NCI-H524 (cell line): ENCODE measurements around the gene PIAS4.
A peak's percentile ranks its signal among the peaks of the same experiment; 100 is the strongest.
"Not testable (repeated sequence)": the region's sequence is repeated elsewhere in the genome, so short reads cannot be mapped to it uniquely, and the experiment has no call there.

ENCODE experiments used
- DNase-seq, 2 experiments: peaks; one replicate each; lab custom pipeline; 2025; lab: John Stamatoyannopoulos, UW

The PIAS4 gene, protein sequence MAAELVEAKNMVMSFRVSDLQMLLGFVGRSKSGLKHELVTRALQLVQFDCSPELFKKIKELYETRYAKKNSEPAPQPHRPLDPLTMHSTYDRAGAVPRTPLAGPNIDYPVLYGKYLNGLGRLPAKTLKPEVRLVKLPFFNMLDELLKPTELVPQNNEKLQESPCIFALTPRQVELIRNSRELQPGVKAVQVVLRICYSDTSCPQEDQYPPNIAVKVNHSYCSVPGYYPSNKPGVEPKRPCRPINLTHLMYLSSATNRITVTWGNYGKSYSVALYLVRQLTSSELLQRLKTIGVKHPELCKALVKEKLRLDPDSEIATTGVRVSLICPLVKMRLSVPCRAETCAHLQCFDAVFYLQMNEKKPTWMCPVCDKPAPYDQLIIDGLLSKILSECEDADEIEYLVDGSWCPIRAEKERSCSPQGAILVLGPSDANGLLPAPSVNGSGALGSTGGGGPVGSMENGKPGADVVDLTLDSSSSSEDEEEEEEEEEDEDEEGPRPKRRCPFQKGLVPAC

DNA sequence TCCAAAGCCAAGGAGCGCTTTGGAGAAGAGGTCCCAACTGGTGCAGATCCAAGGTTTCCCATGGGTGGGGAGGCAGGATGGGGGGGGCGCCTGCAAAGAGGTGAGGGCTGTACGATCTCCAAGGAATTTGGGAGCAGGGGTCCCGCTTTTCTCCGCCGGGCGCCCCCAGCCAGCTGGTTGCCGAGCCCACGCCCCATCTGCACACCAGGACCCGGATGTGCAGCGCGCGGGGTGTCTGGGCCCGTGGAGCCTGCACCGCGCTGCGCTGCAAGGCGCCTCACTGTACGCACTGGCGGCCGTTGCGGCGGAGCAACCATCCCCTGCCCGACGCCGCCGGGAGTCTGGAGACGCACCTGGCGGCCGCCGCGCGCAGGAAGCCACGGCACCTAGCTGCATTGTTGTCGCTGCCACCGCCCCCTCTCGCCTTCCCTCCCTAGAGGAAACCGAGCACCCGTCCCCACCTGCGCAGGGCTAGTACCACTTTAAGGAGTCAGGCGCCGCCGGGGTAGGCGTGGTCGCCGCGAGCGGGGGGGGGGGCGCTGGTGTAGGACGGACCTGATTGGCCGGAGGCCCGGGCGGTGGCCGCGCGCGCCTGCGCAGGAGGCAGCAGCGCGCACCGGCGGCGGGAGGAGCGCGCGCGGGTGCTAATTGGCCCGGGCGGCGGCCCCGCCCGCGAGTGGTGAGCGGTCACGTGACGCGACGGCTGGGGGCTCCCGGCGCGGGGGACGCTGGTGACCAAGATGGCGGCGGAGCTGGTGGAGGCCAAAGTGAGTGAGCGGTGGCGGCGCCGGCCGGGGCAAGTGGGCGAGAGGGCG is at the start of gene PIAS4:
Gene PIAS4, plus strand, starts transcription at position 716 of the 815 bp plus-strand sequence. Its CDS starts 25 bp downstream, at position 741.
- peak; percentile 96 to 97 for DNase-seq

DNA sequence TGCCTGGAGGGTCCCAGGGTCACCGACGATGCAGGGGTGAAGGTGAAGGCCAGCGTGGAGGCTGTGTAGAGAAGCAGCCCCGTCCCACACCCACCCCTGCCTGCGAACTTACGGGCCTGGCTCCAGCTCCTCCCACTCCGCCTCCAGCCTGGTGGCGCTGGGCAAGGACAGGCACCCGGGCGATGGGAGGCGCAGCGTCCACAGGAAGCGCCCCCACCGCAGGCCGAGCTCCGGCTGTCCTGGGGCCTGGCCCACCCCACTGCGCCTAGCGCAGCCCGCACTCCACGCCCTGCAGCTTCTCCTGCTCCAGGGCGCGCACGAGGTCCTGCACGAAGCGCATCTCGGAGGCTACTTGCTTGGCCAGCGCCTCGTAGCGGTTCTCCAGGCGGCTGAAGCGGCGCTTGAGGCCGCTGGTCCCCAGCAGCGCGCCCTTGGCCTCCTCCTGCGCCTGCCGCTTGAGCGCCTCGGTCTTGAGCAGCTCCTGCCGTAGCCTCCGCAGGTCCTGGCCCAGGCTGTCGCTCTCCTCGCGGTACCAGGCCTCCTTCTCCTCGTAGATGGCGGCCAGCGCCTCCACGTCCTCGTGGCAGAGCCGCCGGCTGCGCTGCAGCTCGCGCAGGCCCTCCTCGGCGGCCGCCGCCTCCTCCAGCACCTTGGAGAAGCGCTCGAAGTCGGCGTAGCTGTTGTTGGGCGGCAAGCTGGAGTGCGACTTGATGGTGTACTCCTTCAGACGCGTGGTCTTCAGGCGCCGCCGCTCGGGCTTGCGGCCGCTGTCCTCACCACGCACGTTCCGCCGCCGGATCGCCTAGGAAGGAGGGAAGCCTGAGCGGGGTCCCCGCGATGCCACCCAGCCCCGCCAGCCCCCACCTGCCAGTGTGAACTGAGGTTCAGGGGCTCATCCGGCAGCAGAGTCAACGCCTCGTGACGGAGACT is 48.4 kb upstream of the PIAS4 start:
- no peak for DNase-seq

DNA sequence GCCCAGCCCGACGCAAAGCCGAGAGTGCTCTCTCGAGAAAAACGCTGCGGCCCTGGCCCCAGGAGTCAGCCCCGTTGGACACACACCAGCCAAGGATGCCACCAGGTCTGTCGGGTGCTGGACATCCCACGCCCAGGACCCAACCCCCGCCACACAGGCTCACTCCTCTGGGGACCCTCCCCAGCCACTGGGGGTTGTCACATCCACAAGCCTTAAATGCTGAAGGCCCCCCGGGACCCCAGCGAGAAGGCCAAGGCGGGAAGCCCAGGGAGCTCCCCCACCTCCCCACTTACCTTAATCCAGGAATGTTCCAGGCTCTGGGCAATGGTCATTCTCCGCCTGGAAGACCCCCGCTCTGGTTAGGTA is 47.8 kb upstream of the PIAS4 start:
- no peak for DNase-seq

DNA sequence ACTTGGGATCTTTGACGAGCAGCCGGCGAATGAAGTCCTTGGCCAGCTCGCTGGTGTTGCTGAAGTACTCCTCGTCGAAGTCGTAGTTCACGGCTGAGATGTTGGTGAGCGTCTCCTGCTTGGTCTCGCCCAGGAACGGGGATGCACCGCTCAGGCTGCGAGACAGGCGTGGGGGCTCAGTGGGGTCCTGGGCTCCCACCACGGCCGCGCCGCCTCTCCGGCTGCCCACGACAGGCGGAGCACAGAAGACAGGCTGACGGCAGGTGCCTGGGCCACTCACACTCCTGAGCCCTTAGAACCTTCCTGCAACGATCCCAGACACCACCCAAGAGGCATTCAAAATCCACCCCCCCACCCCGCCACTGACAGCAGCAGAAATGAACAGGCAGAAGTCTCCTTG is 46.5 kb upstream of the PIAS4 start:
- no peak for DNase-seq

DNA sequence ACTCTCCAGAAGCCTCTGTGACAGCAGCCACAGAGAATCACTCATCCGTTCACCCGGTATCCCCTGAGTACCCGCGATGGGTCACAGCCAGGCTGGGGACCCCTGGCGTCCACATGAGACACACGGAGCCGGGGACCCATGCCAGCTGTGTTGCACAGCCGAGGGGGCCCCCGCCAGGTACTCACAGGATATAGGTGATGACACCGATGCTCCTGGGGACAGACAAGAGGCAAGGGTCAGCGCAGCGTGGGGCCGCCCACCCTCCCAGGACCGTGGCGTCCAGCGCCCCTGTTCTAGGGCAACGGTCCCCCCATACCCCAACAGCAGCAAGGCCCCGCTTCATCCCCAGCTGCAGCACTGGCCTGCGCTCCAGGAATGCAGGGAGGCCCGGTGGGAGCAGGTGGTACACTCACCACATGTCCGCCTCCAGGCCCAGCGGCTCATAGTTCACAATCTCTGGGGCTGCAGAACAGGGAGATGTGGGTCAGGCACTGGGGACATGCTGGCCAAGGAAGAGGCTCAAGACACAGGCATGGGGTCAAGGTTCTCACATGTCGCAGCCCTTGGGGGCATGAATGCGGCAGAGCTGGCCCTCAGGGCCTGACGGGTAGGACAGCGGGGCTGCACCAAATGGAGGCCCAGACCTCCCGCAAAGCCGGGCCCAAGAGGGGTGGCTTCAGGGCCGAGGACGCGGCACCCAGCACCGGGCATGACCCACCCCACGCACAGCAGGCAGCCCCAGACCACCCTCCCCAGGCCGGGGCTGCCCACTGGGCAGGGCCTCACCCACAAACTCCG is 43.9 kb upstream of the PIAS4 start:
- DNase-seq = no peak

DNA sequence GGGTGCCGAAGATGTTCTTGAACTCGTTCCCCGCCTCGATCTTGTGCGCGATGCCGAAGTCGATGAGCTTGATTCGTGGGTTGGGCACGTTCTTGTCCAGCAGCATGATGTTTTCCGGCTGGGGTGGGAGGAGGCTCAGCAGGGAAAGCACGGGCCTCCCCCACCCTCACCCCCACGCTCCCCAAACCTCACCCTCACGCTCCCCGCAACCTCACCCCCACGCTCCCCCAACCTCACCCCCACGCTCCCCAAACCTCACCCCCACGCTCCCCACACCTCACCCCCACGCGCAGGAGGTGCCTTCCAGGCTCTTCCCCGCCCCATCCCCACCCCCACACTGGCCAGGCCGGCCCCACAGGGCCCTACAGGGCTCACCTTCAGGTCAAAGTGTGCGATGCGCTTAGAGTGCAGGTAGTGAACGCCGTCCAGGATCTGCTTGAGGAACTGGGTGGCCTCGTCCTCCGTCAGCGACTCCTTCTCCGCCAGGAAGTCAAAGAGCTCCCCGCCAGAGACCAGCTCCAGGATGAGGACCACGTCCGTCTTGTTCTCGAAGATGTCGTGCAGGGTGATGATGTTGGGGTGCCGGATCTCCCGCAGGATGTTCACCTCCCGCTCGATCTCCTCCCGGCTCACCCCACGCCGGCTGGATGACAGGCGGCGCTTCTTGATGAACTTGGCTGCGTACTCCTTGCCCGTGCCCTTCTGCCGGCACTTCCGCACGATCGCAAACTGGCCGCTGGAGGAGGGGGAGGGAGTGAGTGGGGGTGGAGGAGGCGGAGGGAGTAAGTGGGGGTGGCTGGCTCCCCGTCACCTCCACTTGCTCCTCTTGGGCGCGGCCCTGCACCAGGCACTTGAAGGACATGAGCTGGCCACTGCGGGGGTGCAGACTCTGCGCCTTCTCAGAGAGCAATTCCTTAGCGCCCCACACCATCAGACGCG is 43.0 kb upstream of the PIAS4 start:
- DNase-seq = no peak

DNA sequence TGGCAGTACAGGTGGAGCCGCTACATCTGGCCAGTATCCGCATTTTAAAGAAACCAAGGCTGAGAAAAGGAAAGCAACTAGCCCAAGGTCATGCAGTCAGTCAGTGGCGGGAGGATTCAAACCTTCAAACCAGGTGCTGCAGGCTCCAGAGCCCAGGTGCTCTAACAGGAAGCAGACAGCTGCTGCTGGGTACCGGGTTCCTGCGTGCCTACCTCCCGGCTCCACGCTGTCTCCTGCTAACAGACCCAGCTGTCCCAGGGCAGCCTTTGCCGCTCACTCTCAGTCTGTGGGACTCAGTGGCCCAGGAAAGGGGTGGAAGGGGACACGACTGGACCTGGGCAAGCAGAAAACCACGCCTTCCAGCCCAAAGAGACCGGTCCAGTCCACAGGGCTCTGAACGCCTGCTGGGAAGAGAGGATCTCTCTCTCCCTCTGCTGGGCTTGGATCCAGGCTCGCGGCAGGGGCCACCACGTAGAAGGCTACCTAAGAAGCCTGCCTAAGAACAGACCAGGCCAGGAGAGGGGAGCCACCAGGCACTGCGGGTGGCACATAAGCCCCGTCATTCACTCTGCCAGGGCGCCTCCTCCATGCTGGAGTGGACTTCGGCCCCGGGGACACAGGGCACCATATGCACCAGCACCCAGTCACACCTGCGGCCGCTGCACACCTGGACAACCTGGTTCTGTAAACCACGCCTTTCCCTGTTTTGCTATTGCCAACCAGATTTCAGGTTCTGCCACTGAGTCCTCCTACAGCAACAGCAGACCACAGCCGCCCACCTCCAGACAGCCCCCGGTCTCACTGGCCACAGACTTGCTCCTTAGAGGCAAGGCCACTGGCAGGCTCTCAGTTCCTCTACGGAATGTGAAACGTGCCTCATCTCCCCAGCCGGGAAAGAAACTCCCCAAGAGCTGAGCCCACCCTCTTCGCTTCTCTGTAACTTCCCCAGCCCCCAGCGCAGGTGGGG is 41.2 kb upstream of the PIAS4 start:
- DNase-seq = no peak

DNA sequence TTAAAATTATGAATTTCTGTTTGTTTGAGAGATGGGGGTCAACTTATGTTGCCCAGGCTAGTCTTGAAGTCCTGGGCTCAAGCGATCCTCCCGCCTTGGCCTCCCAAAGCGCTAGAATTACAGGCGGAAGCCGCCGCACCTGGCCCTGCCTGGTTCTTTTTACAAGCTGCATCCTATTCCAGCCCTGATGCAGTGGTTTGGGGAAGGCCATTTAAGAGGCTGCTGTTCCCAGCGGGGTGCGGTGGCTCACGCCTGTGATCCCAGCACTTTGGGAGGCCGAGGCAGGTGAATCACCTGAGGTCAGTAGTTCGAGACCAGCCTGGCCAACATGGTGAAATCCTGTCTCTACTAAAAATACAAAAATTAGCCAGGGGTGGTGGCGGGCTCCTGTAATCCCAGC is 39.6 kb upstream of the PIAS4 start:
- not testable (repeated sequence) for DNase-seq

DNA sequence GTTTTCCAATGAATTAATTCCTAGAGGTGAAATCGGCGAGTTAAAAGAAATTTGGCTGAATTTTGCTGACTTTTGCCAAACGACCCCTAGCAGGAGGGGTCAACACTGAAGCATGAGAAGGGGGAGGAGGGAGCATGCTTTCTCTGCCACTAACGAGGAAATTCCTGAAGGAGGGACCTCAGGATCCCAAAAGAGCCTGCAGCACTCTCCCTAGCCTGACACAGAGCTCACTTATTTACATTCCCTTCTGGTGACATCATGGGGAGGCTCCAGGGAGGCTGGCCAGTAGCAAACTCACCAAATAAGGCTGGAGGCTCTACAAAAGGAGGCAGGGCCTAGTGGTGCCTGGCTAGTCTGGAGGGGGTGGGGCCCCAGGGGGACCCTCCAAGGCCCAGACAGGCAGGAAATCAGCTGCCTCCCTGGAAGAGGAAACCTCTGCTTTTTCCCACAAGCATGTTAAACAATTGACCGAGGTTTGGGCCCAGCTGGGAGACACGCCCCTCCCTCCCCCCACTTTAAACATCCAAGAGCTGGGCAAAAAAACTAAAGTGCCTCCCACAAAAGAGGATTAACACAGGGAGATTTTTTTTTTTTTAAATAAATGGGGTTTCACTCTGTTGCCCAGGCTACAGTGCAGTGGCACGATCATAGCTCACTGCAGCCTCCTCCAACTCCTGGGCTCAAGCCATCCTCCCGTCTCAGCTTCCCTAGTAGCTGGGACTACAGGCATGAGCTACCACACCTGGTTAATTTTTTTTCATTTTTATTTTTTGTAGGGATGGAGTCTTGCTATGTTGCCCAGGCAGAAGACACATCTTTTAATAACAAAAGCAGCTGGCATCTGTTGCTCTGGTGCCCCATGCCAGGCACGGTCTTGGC is 38.7 kb upstream of the PIAS4 start:
- DNase-seq = no peak

DNA sequence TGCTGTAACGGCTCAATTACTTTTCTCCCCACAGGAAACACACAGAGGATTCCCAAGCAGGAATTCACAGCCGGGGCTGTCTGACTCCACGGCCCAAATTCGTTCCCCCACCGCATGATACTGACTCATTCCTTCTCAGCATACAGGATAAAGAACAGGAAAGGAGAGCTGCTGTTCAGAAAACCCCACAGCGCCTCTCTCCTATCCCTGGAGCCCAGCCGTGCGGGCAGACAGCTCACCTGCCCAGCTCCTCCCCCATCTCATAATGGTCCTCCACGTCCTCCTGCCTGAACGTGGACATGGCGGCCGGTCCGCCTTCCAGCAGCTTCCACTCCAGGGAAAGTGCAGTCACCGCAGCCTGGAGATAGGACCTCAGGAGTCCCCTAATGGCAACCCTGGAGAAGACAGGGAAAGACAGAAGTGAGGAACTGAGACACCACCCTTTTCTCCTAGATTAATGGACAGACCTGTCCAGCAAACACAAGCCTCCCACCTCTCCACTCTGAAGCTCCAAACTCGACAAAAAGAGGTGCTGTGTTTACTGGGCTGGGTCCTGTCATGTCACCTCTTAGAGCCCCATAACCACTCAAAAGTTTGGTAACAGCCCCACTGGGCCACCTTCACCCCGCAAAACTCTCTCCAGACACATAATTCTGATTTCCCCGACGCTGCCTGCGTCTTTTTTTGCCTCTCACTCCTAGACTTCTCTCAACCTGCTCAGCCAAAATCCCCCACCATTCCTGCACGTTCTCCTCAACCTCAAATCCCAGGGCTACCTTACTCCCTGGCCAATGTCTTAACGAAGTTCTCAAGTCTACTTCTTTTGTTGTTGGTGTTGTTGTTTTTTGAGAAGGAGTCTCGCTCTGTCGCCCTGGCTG is 37.9 kb upstream of the PIAS4 start:
- no peak for DNase-seq

DNA sequence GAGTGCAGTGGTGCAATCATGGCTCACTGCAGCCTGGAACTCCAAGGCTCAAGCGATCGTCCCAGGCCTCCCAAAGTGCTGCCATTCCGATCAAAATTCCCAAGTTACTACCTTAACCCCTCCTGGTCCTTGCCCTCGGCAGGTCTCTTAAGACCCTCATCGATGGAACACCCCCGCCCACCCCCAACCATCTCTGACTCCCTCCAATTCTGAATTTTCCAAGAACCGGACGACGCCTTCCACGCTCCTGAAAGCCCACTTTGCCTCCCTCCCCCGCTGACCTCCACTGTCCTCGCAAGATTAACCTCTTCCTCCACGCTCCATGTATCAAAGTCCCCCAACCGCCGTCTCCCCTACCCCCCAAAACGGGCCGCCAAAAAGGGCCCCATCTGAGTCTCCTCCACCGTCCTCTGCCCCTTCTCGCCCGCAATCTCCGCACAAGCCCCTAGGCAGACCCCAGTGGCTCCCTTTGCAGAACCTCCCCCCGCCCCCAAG is 37.2 kb upstream of the PIAS4 start:
- DNase-seq = no peak

DNA sequence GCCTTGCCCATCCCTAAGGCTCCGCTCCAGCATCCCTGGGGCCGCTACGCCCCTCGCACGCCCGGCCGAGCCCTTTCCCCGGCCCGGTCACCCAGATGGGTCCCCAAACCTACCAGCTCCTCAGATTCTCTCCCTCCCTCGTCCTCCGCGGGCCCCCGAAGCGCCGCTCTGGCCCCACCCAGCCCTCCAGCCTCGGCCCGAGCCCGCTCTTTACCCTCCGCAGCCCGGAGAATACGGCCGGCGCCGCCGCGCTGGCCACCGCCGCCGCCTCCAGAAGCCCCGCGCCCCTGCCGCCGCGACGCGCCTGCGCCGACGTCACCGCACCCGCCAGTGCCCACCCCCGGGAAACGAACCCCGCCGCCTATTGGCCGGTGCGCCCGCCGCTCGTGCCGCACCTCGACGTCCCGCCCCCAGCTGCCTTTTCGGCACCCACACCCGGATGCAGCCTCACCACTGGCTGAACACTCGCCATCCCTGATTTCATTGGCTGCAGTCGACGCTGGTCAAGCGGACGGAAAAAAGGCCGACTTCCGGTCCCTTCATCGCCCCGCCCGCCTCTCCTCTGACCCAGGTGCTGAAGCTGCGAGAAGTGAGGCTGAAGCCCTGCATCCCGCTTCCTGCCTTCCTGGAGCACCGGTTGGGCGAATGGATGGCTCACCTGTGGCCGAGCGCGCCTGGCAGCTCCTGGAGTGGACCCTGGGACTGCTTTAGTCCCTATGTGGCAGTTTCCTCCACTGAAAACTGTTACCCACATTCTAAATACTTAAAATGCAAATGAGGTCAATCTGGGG is 36.5 kb upstream of the PIAS4 start, which contains the start of gene DAPK3:
Gene DAPK3, minus strand, starts transcription at position 292 of the 791 bp plus-strand sequence. CDS start 1,364 bp downstream, outside the sequence.
- DNase-seq = peak; percentile 95 to 98

DNA sequence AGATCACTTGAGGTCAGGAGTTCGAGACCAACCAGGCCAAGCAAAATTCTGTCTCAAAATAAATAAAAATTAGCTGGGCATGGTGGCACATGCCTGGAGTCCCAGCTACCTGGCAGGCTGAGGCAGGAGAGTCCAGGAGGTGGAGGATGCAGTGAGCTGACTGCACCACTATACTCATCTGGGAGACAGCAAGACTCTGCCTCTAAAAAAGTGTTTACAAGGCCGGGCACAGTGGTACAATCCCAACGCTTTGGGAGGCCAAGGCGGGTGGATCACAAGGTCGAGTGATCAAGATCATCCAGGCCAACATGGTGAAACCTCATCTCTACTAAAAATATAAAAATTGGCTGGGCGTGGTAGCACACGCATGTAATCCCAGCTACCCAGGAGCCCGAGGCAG is 32.4 kb upstream of the PIAS4 start:
- DNase-seq = no peak

DNA sequence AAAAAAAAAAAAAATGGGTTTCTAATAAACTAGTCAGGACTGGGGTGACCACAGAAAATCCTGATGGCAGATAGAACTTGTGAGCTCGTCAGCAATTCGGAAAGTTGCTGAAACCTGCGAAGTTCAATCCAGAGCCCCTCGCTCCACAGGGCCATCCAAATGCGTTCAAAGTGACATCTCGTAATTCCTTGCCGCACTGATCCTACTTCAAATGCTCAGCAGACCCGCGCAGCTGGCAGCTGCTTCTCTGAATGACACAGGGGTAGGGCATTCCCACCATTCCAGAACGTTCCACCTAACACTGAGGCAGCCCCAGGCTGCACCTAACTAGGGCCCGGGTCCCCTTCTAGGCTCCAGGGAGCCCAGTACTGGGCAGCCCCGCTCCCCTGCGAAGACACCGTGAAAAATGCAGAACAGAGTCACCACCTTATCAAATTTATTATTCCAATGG is 31.9 kb upstream of the PIAS4 start:
- DNase-seq = peak in 1 of 2 experiments; percentile 29

DNA sequence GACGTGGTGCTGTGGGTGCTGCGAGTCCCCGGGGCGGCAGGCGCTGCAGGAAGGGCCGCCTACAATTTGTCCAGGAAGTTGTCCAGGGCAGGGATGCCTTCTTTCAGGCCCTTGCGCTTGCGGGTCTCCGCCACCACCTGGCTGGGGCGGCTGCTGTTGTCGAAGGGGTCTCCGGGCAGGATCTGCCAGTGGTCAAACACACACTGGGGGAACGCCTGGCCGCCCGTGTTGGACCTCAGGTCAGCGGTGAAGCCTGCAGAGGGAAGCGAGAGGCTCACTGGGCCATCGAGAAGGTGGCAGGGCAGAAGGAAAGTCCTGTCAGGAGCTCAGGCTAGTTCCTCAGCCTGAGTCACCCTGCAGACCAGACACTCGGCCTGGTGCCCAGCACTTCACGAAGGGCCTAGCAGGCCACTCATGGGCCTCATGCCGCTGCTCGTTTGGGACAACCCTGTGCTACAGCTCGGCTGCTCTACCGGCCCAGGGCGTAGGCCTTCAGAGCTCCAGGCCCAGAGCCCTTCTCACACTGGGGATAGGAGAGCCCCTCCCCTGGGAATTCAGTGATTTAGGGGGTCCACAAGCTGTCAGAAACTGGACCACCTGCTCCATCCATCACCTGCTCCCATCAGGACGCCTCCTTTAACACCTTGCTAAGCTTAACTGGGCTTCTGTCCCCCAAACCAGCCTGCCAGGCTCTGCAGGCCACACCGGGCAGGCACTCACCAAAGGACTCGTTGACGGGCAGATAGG is 30.9 kb upstream of the PIAS4 start:
- DNase-seq = no peak
